ENCODE data around the gene NCKAP5L. TPM values are rescaled to one million over a fixed set of nuclear protein-coding genes. Genes with fewer than 3 reads are reported as not detected.
A peak's percentile ranks its signal among the peaks of the same experiment; 100 is the strongest.
"Not testable (repeated sequence)": the region's sequence is repeated elsewhere in the genome, so short reads cannot be mapped to it uniquely, and the experiment has no call there.

NCKAP5L gene
- total and polyA plus RNA-seq, 10 donors = 3.6 to 29.4 (median 21.1) TPM

DNA sequence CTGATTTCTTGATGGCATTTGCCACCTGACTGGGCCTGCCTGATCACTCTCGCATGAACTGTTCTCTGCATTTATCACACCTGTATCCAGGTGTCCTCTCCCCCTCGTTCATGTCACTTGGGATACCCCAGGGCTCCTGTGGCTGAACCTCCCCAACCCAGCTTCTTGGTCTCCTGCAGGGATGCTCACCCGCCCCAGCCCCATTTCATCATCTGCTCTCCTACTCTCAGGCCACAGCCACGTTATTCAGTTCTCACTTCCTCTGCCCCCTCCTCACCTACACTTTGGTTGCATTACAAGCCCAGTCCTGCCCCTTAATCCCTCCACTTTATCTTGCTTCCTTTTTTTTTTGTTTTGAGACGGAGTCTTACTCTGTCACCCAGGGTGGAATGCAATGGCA, 51.4 kb downstream of the NCKAP5L start:
- DNase-seq = no peak
- intact Hi-C loops (cut with DNase I; ENCODE audit: low total_unique reads) = loop anchor here (5.0 to 10.0 kb wide), 2 partner anchors 65 to 278 kb away; partner anchors contain the start of genes ASIC1 and BCDIN3D
- H3K4me3 ChIP-seq = no peak overlapping the region
- H3K9me3 ChIP-seq = peaks cover 0 to 3% (median 0%) of the 10 kb centered on the region in 8 donors
- H3K36me3 ChIP-seq = no peaks in the 10 kb centered on the region
- H3K27me3 ChIP-seq (replicated peaks in 1 of 7) = peaks cover 0 to 52% (median 10%) of the 10 kb centered on the region in 7 donors
- no peak for TF ChIP-seq POLR2AphosphoS5 (IDR thresholded peaks at IDR 0.05)
- TF ChIP-seq, protein P1, sequence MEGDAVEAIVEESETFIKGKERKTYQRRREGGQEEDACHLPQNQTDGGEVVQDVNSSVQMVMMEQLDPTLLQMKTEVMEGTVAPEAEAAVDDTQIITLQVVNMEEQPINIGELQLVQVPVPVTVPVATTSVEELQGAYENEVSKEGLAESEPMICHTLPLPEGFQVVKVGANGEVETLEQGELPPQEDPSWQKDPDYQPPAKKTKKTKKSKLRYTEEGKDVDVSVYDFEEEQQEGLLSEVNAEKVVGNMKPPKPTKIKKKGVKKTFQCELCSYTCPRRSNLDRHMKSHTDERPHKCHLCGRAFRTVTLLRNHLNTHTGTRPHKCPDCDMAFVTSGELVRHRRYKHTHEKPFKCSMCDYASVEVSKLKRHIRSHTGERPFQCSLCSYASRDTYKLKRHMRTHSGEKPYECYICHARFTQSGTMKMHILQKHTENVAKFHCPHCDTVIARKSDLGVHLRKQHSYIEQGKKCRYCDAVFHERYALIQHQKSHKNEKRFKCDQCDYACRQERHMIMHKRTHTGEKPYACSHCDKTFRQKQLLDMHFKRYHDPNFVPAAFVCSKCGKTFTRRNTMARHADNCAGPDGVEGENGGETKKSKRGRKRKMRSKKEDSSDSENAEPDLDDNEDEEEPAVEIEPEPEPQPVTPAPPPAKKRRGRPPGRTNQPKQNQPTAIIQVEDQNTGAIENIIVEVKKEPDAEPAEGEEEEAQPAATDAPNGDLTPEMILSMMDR (IDR thresholded peaks at IDR 0.05 in 8 of 11, conservative IDR thresholded peaks at IDR 0.05 in 3 of 11) = no peak
- TF ChIP-seq POLR2A (IDR thresholded peaks at IDR 0.05) = no peak
- H3K4me1 ChIP-seq = peaks cover 0 to 22% (median 13%) of the 10 kb centered on the region in 6 donors
- 57 to 69% (median 67%) methylated on average over 5 of the region's 5 CpGs for WGBS, 5 donors
- no peak overlapping the region for H3K27ac ChIP-seq

GRCh38 chr12:49776413-49776812, 51.8 kb downstream of the NCKAP5L start:
- intact Hi-C loops (cut with DNase I; ENCODE audit: low total_unique reads) = loop anchor here (5.0 to 10.0 kb wide), 2 partner anchors 66 to 278 kb away; partner anchors contain the start of genes ASIC1 and BCDIN3D
- peaks cover 0 to 22% (median 13%) of the 10 kb centered on the region in 6 donors for H3K4me1 ChIP-seq
- H3K27ac ChIP-seq = no peak overlapping the region
- peak overlapping the region in 1 of 8 donors; percentile 4 for H3K4me3 ChIP-seq
- H3K9me3 ChIP-seq = peaks cover 0 to 3% (median 0%) of the 10 kb centered on the region in 8 donors
- H3K36me3 ChIP-seq = no peaks in the 10 kb centered on the region
- DNase-seq = peak; percentile 83
- TF ChIP-seq POLR2A (IDR thresholded peaks at IDR 0.05) = no peak
- TF ChIP-seq POLR2AphosphoS5 (IDR thresholded peaks at IDR 0.05) = peak in 1 of 3 donors; percentile 41
- TF ChIP-seq, protein P1 (IDR thresholded peaks at IDR 0.05 in 8 of 11, conservative IDR thresholded peaks at IDR 0.05 in 3 of 11) = peak; percentile 49 to 87 (median 73)
- H3K27me3 ChIP-seq (replicated peaks in 1 of 7) = peaks cover 0 to 48% (median 10%) of the 10 kb centered on the region in 7 donors
- WGBS, 5 donors = 14 to 25% (median 18%) methylated on average over 7 of the region's 7 CpGs

- H3K36me3 ChIP-seq = not testable (repeated sequence)
Measured at GRCh38 chr12:49773102-49773501, 55.1 kb downstream of the NCKAP5L start.

DNA sequence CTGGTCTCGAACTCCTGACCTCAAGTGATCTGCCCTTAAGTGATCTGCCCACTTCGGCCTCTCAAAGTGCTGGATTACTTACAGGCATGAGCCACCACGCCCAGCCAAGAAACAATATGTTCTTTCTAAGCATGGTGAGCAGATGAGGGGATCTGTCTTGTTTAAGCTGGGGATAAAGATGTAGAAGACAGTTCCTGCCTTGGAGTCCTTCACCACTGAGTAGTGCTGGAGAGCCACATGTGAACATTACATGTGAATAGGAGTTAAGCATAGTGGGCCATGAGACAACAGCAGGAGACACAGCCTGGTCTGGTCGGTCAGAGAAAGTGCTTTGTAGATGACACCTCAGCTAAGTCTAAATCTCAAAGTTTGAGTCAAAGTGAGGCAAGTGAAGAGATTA, 60.9 kb downstream of the NCKAP5L start:
- Histone ChIP-seq H3K4me1 (peaks cover 9 to 30% (median 22%) of the 10 kb centered on the region in 6 donors), H3K27me3 (replicated peaks in 1 of 7) (no peaks in the 10 kb centered on the region), H3K27ac (no peak overlapping the region), H3K9me3 (no peaks in the 10 kb centered on the region), H3K36me3 (peaks cover 0 to 38% (median 29%) of the 10 kb centered on the region in 6 donors), H3K4me3 (no peak overlapping the region)
- no peak for DNase-seq
- WGBS, 5 donors = 73 to 90% (median 82%) methylated on average over 4 of the region's 4 CpGs
- intact Hi-C loops (cut with DNase I; ENCODE audit: low total_unique reads) = no loop called here
- TF ChIP-seq, protein P1 (IDR thresholded peaks at IDR 0.05 in 8 of 11, conservative IDR thresholded peaks at IDR 0.05 in 3 of 11) = no peak
- no peak for TF ChIP-seq POLR2AphosphoS5 (IDR thresholded peaks at IDR 0.05)
- TF ChIP-seq POLR2A (IDR thresholded peaks at IDR 0.05) = no peak

More at GRCh38 chr12:49773102-49773501, 55.1 kb downstream of the NCKAP5L start:
- Histone ChIP-seq H3K4me1 (peaks cover 0 to 17% (median 11%) of the 10 kb centered on the region in 6 donors), H3K27me3 (replicated peaks in 1 of 7) (peaks cover 0 to 14% (median 0%) of the 10 kb centered on the region in 7 donors)
- H3K27ac ChIP-seq, H3K9me3 ChIP-seq, DNase-seq, H3K4me3 ChIP-seq: not testable (repeated sequence)
- intact Hi-C loops (cut with DNase I; ENCODE audit: low total_unique reads) = loop anchor here (10.0 kb wide), 1 partner anchor 282 kb away; the partner anchor contains the start of gene ASIC1
- WGBS, 5 donors = 82 to 91% (median 88%) methylated on average over 5 to 7 of the region's 7 CpGs
